ENCODE data around the gene MED10.
"Not testable (repeated sequence)": the region's sequence is repeated elsewhere in the genome, so short reads cannot be mapped to it uniquely, and the experiment has no call there.

Gene MED10

DNA sequence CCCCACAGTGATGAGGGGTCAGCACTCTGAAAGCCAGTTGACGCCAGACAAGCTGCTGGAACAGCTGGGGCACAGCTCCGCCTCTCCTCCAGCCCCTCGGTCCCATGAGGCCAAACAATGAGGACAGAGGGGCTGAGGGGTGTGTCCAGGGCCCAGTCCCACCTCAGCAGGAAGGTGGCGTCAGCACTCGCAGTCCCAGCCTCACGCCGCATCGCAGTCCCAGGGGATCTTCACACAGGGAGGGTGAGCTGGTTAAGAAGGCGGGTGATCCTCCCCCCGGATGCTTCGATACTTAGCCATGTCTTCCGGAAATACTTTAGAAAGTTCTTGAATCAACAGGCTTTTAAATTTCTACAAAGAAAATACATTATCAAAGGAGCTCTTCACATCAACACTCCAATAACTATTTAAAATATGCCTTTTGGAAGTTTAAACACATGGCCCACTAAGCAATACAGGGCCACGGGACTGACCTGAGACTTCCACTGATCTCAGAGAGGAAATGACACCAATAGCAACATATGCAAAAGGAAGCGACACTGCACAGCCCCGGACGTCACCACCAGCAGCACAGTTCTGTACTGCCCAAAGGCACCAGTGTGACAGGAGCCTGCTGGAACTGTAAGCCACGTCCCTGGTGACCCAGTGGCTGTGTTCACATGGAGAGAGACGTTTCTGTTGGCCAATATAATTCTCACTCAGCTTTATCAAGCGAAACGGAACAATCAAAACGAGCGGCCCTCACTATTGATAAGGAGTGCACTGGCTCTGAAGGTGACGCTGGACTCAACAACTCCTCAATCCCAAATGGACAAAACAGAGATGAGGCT lies 5.9 kb downstream of the MED10 start:
- DNase-seq, result no peak

GRCh38 chr5:6371079-6371810 lies 7.1 kb downstream of the MED10 start:
- DNase-seq, result no peak

DNA sequence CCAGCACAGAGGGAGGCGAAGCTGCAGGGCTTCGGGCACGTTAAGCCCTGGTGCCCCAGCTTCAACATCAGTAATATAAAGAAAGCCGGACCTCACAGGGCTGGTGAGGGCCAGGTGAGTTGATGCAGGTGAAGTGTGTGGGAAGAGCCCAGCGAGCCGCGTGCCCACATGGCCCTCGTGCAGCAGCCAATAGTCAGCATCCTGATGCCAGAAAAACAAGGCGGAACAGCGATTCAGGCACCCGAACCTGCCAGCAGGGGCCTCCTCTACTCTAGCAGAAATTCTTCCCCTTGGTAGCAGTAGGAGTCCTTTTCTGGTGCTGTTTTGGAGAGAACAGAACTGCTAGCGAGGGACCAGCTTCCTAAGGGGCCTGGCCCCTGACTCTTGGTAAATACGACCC lies 7.8 kb downstream of the MED10 start:
- DNase-seq, result no peak

DNA sequence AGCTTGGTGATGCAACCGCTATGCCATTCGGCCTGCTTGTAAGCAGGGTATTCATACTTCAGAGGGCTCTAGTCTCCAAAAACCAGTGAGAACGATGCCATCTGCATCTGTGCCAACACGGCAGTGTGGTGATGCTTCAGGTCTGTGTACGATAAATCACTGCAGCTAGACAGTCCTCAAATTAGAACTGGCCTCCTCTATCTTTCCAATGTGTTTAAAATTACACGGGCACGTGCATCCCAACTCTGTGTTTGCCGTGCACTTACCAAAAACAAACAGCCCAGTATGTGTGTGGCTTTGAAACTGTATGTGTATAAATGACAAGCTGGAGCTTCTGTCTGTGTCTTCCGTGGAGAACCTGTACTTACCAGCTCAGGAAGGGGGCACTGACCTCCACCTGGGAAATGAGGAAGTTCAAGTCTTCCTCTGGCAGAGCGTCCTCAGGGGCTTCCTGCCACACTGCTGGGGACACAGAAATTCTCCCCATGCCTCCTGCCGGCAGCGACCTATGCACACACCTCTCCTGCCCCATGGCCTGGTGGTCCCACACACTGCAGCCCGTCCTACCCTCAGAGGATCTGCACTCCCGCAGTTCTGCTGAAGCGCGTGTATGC lies 12.3 kb downstream of the MED10 start:
- DNase-seq, result no peak

DNA sequence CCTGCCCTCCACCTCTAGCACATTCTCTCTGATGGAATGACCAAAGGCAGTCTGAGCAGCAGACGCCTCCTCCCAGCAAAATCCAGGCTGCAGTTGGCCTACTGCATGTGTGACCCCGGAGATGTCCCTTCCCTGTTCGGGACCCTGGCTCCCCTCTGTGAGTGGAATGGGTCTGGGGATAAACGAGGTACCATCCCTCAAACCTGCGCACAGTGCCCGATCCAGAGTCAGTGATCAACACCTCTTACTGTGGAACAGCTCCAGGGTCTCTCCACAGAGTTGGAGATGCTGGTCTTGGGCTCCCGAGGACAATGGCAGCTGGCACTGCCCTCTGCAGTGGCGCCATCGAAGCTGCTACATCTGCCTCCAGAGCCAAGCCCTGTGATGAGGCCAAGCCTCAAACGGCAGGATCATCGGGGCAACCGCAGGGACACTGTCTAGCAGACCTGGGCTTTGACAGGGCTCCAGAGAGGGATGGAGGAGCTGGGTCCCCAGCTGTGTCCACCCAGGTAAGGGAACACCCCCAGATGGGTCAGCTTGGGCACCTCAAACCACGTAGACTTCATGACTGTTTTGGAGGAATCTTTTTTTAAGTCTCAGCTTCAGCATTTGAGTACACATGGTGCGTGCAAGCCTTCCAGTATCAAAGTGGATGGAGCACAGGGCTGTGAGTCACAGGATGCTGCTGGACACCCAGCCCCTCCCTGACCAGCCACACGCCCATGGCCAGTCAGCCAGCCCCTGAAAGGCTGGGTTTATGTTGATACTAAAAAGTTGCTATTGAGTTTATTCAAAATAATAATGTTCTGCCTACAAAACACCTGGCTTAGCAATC lies 13.0 kb downstream of the MED10 start:
- no peak for DNase-seq

DNA sequence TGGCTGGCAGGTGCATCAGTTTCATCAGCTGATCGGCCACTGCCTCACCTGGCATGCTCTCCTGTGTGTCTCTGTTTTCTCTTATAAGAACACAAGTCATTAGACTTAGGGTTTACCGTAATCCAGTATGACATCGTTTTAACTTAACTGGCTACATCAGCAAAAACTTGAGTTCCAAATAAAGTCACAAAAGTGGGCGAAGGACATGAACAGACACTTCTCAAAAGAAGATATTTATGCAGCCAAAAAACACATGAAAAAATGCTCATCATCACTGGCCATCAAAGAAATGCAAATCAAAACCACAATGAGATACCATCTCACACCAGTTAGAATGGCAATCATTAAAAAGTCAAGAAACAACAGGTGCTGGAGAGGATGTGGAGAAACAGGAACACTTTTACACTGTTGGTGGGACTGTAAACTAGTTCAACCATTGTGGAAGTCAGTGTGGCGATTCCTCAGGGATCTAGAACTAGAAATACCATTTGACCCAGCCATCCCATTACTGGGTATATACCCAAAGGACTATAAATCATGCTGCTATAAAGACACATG lies 14.8 kb downstream of the MED10 start:
- DNase-seq, result not testable (repeated sequence)

DNA sequence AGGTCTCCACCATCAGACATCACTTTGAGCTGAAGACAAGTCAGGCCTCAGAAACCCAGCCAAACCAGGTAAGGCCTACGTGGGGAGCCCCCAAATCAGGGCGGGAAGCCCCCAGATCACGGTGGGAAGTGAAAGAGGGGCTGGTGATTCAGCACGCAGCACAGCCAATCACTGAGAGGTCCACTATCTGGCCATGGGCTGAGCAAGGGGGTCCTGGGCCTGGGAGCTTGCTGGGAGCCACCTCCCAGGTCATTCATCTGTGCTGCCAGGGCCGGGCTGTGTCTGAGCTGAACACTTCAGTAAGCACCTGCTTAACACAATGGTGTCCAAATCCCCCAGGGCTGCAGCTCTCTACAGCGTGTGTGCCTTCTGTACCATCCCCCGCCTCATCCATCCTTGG lies 15.5 kb downstream of the MED10 start:
- no peak for DNase-seq

GRCh38 chr5:6361101-6361500 lies 17.2 kb downstream of the MED10 start:
- no peak for DNase-seq

GRCh38 chr5:6360323-6361072 lies 17.8 kb downstream of the MED10 start:
- no peak for DNase-seq

- no peak for DNase-seq
Observed at GRCh38 chr5:6359555-6360322, 18.6 kb downstream of the MED10 start.

- no peak for DNase-seq
Observed at GRCh38 chr5:6358434-6358820, 19.9 kb downstream of the MED10 start.

GRCh38 chr5:6357817-6358433 lies 20.4 kb downstream of the MED10 start:
- DNase-seq, result not testable (repeated sequence)

GRCh38 chr5:6356578-6357164 lies 21.7 kb downstream of the MED10 start:
- DNase-seq, result no peak

DNA sequence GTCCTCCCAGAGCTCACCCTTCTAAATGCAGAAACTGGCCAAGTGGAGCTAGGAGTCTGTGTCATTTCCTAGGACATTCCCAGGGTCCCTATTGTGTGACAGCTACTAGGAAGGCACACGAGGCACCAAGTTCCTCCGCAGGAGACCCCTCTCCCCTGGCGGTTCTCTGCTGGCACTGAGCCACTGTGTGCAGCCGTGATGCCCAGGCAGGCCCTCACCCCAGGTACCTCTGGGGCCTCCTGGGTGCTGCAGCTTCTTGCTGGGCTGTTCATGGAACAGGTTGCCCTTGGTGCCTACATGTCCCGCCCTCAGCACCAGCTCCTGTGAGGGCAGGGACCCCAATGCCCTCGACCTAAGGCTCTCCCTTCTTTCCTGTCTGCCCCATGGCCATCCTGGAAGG lies 23.1 kb downstream of the MED10 start:
- no peak for DNase-seq

GRCh38 chr5:6354848-6355247 lies 23.5 kb downstream of the MED10 start:
- DNase-seq, result no peak

DNA sequence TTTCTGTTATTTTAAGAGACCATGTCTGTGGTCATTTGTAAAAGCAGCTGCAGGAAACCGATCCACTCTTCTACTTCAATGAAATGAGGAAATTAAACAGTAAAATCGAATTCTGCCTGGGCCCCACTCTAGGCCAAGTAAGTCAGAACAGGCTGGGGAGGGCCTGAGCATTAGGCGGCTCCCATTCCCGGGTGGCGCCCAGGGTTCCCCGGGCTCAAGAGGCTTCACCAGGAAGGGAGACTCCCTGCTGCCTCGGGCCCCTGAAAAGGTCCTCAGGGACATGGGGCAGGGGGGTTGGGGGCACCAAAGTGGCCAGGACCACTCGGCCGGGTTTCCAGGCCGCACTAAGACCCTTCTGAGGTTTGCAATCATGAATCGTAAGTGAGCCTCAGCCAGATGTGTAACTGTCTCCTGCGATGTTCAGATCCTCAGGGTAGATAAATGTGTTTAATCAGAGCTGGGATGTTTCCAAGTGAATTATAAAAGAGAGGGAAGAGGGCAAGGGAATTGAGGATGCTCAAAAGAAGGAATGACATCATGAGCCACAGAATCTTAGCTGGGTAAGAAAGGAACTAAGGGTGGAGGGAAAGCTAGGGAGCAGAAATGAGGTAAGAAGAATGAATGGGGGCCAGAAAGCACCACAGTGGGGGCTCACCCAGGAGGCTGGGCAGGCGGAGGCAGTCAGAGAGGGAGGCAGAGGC lies 24.6 kb downstream of the MED10 start:
- no peak for DNase-seq

DNA sequence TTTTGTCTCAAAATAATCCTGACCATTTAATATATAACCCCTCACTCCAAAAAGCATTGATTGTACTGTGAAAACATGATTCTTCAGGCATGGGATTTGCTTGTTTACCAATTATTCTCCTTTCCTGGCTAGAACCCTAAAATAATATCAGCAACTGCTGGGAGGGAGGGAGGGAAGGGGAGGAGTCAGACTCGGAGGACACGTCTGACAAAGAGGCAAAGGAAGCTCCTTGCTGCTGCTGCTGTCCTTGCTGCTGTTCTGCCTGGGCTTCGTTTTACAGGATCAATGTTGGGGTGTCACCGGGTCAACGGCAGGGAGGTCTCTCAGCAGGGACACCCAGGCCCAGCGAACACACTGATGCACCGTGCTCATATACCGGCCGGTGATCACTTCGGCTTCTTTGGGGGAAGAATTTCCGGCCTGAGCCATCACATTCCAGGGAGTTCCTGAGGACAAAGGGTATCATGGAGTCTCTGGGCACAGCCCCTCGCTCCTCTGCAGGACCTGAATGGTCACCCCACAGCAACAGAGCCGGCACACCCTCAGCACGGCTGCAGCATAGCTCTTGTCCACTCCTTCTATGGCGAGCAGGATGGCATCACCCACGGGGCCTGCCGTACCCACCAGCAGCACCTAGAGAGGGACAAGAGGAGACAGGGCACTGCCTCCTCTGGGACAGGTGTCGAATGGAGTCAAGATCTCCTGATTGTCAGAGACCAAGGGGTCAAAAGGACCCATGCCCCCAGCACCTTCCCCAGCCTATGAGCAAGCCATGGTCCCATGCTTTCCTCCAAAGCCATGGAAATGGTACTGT lies 27.9 kb downstream of the MED10 start:
- DNase-seq, result no peak

DNA sequence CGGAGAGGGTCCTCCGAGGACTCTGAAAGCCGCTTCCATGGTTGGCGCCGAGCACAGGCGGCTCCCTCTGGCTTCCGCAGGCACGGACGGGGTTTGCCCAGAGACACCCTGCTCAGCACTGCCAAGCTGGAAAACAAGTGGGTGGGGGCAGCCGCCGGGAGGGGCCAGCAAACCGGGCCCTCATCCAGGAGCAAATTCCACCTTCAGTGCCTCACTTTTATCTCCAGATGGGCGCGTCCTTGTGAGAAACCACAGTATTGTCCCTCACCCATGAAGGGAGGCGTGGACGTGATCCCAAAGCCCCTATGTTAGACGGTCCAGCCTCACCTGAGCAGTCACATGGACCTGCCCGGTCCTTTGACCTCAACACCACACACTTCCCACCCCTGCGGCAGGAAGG lies 29.0 kb downstream of the MED10 start:
- DNase-seq, result no peak

Data from DMS 273 treated with DMSO at 0.1 percent for 48 hours (cell line).